Activated CD4-positive, alpha-beta T cell treated with anti-CD3 and anti-CD28 coated beads, Interleukin-2, amount 50 U/mL, for 1 hour (primary cell): ENCODE measurements around the gene SYPL1.
A peak's percentile ranks its signal among the peaks of the same experiment; 100 is the strongest.

Experiments used
- DNase-seq: peaks from one replicate; pipeline ENCODE4 v3.0.0-alpha.2; 2020

SYPL1 gene

GRCh38 chr7:106121189-106121810 lies 9.2 kb upstream of the SYPL1 start:
- no peak for DNase-seq

GRCh38 chr7:106120500-106120899 lies 8.4 kb upstream of the SYPL1 start:
- no peak for DNase-seq

DNA sequence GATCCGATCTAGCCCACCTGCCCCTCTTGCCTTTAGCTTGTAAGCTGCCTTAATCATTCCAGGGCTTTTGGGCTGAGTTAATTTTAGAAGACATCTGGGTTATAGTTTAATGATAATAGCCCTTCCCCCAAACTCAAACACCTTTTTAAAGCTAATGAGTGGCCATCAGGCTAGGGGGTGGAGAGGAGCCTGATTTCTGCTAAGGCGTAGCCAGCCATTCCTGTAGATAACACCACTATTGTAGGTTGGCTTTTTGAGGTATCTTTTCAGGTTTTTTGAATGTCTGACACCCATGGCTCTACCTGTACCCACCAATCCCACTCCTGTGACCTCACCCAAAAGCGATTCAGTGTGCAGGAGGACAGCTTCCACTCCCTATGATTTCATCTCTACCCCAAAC lies 7.6 kb upstream of the SYPL1 start:
- DNase-seq, result no peak

DNA sequence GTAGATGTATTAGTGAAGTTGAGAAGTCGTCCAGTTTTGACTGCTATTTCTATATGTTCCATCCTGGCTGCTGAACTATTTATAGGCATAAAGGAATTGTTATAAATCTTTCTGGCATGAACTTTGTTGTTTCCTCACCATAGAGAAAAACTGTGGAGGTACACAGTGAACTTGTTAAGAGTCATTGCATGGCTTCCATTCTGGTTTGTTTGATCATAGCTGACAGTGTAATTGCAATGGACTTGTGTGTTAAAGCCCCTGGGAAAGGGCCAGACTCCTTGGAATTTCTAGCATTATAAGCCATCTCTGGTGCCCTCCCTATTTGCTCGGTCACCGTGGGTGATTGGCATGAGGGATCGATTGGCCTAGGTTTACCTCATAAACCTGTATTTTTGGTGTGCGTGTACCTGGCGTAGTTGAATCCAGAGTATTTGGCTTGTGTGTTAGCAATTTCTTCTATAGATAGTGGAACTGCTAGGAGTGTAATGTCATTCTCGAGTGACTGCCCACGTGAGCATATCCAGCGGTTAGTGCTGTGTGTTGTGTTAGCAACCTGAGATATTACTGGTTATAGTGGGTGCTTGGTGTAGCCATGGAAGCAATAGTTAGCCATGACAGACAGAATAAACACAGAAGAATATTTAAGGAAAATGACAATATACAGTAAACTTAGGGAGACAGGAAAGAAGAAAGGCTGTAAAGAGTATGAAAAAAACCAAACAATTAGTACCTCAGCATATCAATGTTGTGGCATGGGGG lies 5.9 kb upstream of the SYPL1 start:
- no peak for DNase-seq

- DNase-seq, result no peak
Observed at GRCh38 chr7:106116161-106116704, 4.1 kb upstream of the SYPL1 start.

- peak; percentile 29 for DNase-seq
Observed at GRCh38 chr7:106114716-106115383, 2.7 kb upstream of the SYPL1 start.

DNA sequence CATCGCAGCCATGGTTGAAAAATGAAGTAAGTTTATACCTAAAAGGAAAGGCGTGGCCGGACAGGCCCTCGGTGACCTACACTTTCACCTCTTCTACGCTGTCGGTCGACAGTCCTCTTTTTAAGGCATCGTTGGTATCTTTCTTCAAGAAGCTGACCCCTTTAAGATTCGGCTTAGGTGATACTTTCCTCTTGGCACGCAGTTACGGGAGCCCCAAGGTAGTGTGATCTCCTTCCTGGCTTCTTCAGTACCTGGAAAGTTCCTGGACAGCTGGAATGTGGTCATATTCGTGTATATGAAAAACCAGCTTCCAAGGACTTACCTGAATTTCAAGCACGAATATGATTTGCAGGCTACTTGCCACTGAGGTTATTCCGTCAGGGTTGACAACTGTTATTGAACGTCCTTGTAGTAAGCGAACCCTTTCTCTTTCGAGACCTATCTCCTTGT lies 885 bp upstream of the SYPL1 start:
- DNase-seq, result no peak

- DNase-seq, result no peak
Observed at GRCh38 chr7:106111655-106112117, 426 bp downstream of the SYPL1 start.

GRCh38 chr7:106110885-106111654 lies 1.0 kb downstream of the SYPL1 start:
- no peak for DNase-seq

DNA sequence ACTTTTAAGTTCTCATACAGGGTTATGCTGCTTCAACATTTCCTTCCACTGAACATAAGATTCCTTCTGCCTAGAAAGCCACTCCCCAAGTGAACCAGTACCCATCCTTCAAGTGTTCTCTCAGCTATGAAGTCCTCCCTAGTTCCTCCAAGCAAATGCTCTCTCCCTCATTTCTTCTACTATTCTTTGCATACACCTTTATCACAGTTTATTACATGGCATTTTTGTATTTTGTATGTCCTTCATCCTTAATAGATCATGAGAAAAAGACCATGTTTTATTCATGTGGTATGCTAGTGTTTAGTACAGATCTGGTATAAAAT lies 1.9 kb downstream of the SYPL1 start:
- DNase-seq, result no peak

DNA sequence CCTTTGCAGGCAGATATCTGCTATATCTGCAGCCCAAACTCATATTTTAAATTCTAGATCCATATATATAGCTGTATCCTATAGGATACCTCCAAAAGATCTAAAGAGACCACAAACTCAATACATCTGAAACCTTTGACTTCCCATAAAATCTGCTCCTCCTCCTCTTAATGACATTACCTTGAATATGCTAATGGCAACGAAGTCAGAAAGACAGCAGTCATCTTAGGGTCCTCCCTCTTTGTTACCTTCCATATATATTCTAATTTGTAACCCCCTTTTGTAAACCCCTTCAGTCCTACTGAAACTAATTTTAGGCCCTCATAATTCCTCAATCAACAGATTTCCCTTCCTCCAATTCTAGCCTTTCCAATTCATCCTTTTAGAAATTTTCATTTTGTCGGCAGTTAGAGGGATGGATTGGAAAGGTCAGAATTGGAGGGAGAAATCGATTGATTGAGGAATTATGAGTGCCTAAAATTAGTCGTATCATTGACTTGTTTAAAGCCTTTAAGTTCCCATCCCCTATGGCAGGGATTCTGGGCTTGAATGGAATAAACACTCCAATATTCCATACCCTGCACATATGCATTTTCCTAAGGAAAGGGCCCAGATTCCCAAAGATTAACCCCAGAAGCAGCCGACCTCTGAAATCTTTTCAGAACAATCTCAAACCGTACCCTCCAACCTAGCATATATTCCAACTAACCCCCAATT lies 2.4 kb downstream of the SYPL1 start:
- no peak for DNase-seq

- no peak for DNase-seq
Observed at GRCh38 chr7:106108991-106109390, 3.1 kb downstream of the SYPL1 start.

GRCh38 chr7:106104721-106105260 lies 7.3 kb downstream of the SYPL1 start:
- no peak for DNase-seq

- no peak for DNase-seq
Observed at GRCh38 chr7:106102387-106102966, 9.6 kb downstream of the SYPL1 start.

GRCh38 chr7:106101726-106102125 lies 10.4 kb downstream of the SYPL1 start:
- DNase-seq, result no peak

- no peak for DNase-seq
Observed at GRCh38 chr7:106100863-106101629, 11.1 kb downstream of the SYPL1 start.

DNA sequence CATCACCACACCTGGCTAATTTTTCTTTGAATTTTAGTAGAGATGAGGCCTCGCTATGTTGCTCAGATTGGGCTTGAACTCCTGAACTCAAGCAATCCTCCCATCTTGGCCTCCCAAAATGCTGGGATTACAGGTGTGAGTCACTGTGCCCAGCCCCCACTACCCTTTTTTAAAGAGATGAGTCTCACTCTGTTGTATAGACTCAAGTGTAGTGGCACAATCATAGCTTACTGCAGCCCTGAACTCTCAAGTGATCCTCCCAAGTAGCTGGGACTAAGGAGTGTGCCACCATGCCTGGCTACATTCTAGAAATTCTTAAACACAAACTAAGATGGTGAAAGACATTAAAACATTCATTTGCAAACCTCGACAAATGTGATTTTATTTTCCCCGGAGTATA lies 12.6 kb downstream of the SYPL1 start:
- no peak for DNase-seq

DNA sequence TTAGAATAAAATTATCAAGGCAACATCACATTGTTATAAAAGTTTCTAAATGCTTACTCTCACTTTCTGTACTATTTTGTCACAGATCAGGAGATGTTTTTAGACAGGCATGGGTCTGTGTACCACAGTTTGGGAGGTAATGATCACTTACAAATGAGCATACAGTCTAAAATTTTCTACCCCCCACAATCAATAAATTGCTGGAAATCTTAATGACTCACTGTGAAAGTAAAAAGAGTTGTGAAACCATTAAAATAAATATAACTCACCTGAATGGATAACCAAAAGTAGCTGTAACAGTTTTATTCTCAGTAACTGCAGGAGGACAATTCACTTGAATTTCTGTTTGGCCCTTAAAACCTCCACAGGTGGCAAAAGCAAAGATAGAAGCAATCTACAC lies 13.2 kb downstream of the SYPL1 start:
- no peak for DNase-seq

GRCh38 chr7:106095634-106096033 lies 16.5 kb downstream of the SYPL1 start:
- DNase-seq, result no peak

DNA sequence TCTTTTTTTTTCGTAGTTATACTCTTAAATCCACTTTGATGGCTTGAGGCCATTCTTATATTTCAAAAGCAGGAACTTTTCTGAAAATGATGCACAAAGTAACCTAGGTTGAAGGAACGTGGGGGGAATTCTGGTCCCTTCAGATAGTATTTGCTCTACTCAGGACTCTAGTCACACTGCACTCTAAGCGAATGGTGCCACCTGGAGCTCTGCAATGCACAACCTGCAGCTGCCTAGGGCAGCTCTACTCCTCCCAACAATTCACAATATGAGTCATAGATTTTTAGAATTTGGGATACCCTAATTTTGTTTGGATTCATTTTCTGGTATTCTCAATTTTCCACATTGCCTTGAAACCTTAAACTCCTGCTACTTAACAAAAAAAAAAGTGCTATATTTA lies 17.3 kb downstream of the SYPL1 start:
- no peak for DNase-seq

DNA sequence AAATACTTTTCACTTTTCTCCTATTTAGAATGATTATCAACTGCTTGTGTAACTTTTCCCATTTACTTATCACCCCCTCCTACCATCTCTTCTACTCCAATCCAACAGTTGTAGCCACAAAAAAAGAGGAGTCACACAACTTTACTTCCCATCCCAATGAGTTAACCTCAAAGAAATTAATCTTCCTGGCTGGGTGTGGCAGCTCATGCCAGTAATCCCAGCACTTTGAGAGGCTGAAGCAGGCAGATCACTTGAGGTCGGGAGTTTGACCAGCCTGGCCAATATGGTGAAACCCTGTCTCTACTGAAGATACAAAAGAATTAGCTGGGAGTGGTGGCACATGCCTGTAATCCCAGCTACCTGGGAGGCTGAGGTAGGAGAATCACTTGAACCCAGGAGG lies 19.9 kb downstream of the SYPL1 start:
- no peak for DNase-seq
